Fibroblast of pulmonary artery (primary cell): ENCODE measurements around the gene CBFB.

Experiments used
- DNase-seq: peaks from one replicate; pipeline ENCODE4 v3.0.0-alpha.2; 2010; ENCODE audit warnings: low read depth
- H3K4me3 ChIP-seq: replicated peaks from 2 replicates; pipeline ENCODE4 v1.5.1; 2011; ENCODE audit warnings: low read depth, mild to moderate bottlenecking, control low read depth, low read length, moderate library complexity
- CTCF ChIP-seq: IDR thresholded peaks from 2 replicates; pipeline ENCODE4 v1.5.1; 2011; ENCODE audit warnings: mild to moderate bottlenecking, control low read depth, low read length, inconsistent platforms; ENCODE audit errors: missing control alignments

The CBFB gene

GRCh38 chr16:67023689-67024088 is 5.3 kb upstream of the CBFB start:
- TF ChIP-seq CTCF: no peak
- no peak overlapping the region for H3K4me3 ChIP-seq
- no peak for DNase-seq

- H3K4me3 ChIP-seq: no peak overlapping the region
- no peak for DNase-seq
- no peak for TF ChIP-seq CTCF
These were observed 4.4 kb upstream of the CBFB start for GRCh38 chr16:67024384-67025209.

- no peak for DNase-seq
- no peak for TF ChIP-seq CTCF
- no peak overlapping the region for H3K4me3 ChIP-seq
These were observed 3.8 kb upstream of the CBFB start for GRCh38 chr16:67025210-67025550.

DNA sequence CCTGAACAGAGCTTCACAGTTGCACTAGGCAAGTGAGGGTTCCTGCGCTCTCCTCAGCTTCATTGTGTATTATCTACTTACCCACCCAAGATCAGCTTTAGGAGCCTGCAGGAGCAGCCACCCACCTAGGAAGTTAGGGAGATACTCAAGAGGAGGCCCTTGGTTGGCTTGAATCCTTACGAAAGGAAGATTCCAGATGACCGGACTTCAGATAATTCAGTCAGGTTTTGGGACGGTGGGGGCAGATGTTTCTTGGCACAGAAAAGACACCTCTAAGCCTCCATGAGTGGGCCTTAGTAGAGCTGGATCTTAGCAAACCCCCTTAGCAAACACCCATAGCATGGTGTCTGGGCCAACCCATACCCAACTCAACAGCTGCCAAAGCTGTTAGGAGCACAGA is 2.4 kb upstream of the CBFB start:
- no peak for TF ChIP-seq CTCF
- DNase-seq: no peak
- no peak overlapping the region for H3K4me3 ChIP-seq

- no peak for DNase-seq
- no peak overlapping the region for H3K4me3 ChIP-seq
- no peak for TF ChIP-seq CTCF
These were observed 1.9 kb upstream of the CBFB start for GRCh38 chr16:67027046-67027445.

DNA sequence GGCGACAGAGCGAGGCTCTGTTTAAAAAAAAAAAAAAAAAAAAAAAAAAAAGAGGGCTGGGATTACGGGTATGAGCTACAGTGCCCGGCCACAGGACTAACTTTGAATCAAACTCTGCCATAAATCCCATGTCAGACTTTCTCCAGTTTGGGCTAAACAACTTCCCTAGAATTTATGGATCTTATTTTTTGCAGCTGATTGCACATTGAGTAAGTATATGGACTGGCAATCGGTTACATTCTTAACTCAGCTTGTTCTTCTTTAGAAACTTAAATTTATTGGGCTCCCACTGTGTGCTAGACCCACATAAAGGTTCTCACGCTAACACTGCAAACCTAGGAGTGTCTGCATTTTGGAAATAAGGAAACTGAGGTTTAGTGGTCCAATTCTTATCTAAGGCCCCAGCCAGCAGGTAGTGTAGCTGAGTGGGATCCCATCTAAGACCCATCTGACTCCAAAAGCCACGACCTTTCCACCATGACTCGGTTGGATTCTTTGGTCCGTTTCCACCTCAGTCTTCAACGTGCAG is 718 bp upstream of the CBFB start:
- DNase-seq: no peak
- peak overlapping the region; percentile 58 for H3K4me3 ChIP-seq
- TF ChIP-seq CTCF: no peak
